ENCODE data around the gene TXLNB. TPM values are rescaled to one million over a fixed set of nuclear protein-coding genes. Genes with fewer than 3 reads are reported as not detected.
"Not testable (repeated sequence)": the region's sequence is repeated elsewhere in the genome, so short reads cannot be mapped to it uniquely, and the experiment has no call there.

The TXLNB gene
- total and polyA plus RNA-seq, 7 experiments from 2014 or later: 0.12 to 1.1 (median 0.65) TPM

DNA sequence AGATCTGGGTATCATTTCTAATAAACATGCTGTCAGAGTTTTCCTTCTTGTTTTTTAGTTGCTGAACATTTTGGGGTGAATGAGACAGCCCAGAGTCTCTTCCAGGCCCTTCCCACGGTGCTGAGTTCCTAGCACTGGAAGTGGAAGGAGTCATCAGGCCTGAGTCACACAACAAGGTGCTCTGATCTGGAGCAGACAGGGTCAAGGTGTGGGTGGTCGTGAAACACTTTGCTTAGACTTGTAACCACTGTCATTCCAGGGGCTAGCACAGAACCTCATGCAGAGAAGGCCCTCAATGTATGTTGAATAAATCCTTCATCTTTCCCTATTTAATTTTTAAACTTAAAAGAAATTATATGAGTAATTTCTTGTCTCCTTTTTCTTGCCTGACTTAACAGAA lies 60.6 kb downstream of the TXLNB start:
- Mint-ChIP-seq H3K9me3 (peaks cover 0 to 19% (median 5%) of the 10 kb centered on the region in 11 donors), H3K27ac (peak overlapping the region in 2 of 9 donors; percentile 29 to 33), H3K4me1 (peaks cover 4 to 15% (median 10%) of the 10 kb centered on the region in 7 donors), H3K27me3 (no peaks in the 10 kb centered on the region), H3K36me3 (peaks cover 0 to 8% (median 6%) of the 10 kb centered on the region in 5 donors), H3K4me3 (no peak overlapping the region)
- intact Hi-C loops (cut with micrococcal nuclease): loop anchor here in 1 of 2 donors (5.0 kb wide), 1 partner anchor 61 kb away; the partner anchor contains the start of gene TXLNB
- H3K27ac ChIP-seq (ENCODE audit: low read depth, low read length): no peak overlapping the region
- H3K36me3 ChIP-seq (ENCODE audit: control insufficient read depth in 2 of 3, insufficient read depth in 3 of 3, low read length in 3 of 3): no peaks in the 10 kb centered on the region
- no peaks in the 10 kb centered on the region for H3K4me1 ChIP-seq (ENCODE audit: control insufficient read depth in 2 of 2, insufficient read depth in 2 of 2, low read length in 2 of 2)
- CTCF ChIA-PET: interaction anchor here (1.3 to 1.7 kb wide), 4 partner anchors 10 to 134 kb away, joined by 6 to 12 read pairs (median 7); no protein-coding TSS in a partner anchor
- H3K9me3 ChIP-seq (ENCODE audit: control insufficient read depth in 2 of 3, low read length in 3 of 3): peaks cover 0 to 4% (median 0%) of the 10 kb centered on the region in 3 experiments
- H3K27me3 ChIP-seq (ENCODE audit: control insufficient read depth in 2 of 2, insufficient read depth in 2 of 2, low read length in 2 of 2): no peaks in the 10 kb centered on the region
- H3K4me3 ChIP-seq (ENCODE audit: low read length): no peak overlapping the region
- DNase-seq (no peak), ATAC-seq (no peak)
- POLR2A ChIA-PET: interaction anchor here (1.8 kb wide), 1 partner anchor 144 kb away, joined by 7 read pairs; the partner anchor contains the start of gene CITED2

DNA sequence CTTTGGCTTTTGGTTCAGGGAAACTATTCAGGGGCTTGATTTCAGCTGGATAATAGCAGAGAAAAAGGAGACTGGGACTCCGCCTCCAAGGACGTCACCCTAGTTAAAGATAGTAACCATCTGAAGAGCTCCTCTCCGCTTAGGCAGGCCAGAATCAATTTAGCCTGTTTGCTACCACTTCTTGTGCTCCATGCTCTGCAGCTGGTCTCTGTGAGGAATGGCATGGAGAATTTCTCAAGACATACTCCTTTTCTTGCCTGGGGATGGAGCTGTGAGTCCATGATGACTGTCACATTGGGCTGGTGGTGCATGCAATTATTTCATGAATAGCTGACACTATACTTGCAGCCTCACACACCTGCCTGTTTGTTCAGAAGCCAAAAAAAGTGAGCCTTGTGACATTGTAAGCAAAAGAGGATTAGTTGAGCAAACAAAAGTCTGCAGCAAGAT lies 61.4 kb downstream of the TXLNB start:
- POLR2A ChIA-PET: interaction anchor here (0.8 to 1.8 kb wide), 3 partner anchors 62 to 144 kb away, joined by 3 to 7 read pairs (median 3); partner anchors contain the start of genes CITED2 and TXLNB
- H3K9me3 Mint-ChIP-seq: peaks cover 0 to 19% (median 5%) of the 10 kb centered on the region in 11 donors
- no peaks in the 10 kb centered on the region for H3K27me3 Mint-ChIP-seq
- Histone ChIP-seq H3K4me1 (ENCODE audit: control insufficient read depth in 2 of 2, insufficient read depth in 2 of 2, low read length in 2 of 2) (no peaks in the 10 kb centered on the region), H3K36me3 (ENCODE audit: control insufficient read depth in 2 of 3, insufficient read depth in 3 of 3, low read length in 3 of 3) (no peaks in the 10 kb centered on the region), H3K4me3 (ENCODE audit: low read length) (no peak overlapping the region), H3K27me3 (ENCODE audit: control insufficient read depth in 2 of 2, insufficient read depth in 2 of 2, low read length in 2 of 2) (no peaks in the 10 kb centered on the region), H3K27ac (ENCODE audit: low read depth, low read length) (no peak overlapping the region), H3K9me3 (ENCODE audit: control insufficient read depth in 2 of 3, low read length in 3 of 3) (peaks cover 0 to 4% (median 0%) of the 10 kb centered on the region in 3 experiments)
- peak overlapping the region in 5 of 9 donors; percentile 2 to 44 (median 23) for H3K27ac Mint-ChIP-seq
- peaks cover 4 to 15% (median 10%) of the 10 kb centered on the region in 7 donors for H3K4me1 Mint-ChIP-seq
- no peak for ATAC-seq
- intact Hi-C loops (cut with micrococcal nuclease): loop anchor here in 1 of 2 donors (1.0 to 5.0 kb wide), 2 partner anchors 62 to 134 kb away; partner anchors contain the start of gene TXLNB
- CTCF ChIA-PET: interaction anchor here (0.7 to 1.7 kb wide), 6 partner anchors 9 to 134 kb away, joined by 3 to 12 read pairs (median 6); no protein-coding TSS in a partner anchor
- DNase-seq: peak in 4 of 9 donors; percentile 8 to 28 (median 20)
- no peak overlapping the region for H3K4me3 Mint-ChIP-seq
- H3K36me3 Mint-ChIP-seq: peaks cover 0 to 8% (median 6%) of the 10 kb centered on the region in 5 donors

DNA sequence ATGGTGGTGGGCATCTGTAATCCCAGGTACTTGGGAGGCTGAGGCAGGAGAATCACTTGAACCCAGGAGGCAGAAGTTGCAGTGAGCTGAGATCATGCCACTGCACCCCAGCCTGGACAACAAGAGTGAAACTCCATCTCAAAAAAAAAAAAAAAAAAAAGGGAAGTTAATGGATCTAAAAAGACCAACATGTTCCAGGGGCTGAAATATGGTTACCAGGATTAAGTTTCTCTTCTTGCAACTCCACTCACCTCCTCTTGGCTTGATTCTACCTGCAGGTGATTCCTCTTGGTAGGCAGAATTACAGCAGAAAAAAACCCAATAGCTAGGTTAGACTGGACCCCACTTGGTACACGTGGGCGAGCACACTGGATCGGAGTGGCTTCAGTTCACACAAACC lies 63.4 kb downstream of the TXLNB start:
- not testable (repeated sequence) for H3K27me3 ChIP-seq (ENCODE audit: control insufficient read depth in 2 of 2, insufficient read depth in 2 of 2, low read length in 2 of 2); H3K4me1 ChIP-seq (ENCODE audit: control insufficient read depth in 2 of 2, insufficient read depth in 2 of 2, low read length in 2 of 2); H3K36me3 Mint-ChIP-seq; H3K27me3 Mint-ChIP-seq; H3K9me3 ChIP-seq (ENCODE audit: control insufficient read depth in 2 of 3, low read length in 3 of 3); DNase-seq; H3K27ac ChIP-seq (ENCODE audit: low read depth, low read length); H3K27ac Mint-ChIP-seq; ATAC-seq; H3K36me3 ChIP-seq (ENCODE audit: control insufficient read depth in 2 of 3, insufficient read depth in 3 of 3, low read length in 3 of 3); H3K9me3 Mint-ChIP-seq; H3K4me3 ChIP-seq (ENCODE audit: low read length); H3K4me3 Mint-ChIP-seq
- POLR2A ChIA-PET: interaction anchor here (0.6 to 0.7 kb wide), 2 partner anchors 38 to 39 kb away, joined by 3 read pairs; no protein-coding TSS in a partner anchor
- CTCF ChIA-PET: interaction anchor here (0.7 kb wide), 1 partner anchor 687 kb away, joined by 4 read pairs; no protein-coding TSS in a partner anchor
- peaks cover 4 to 15% (median 10%) of the 10 kb centered on the region in 7 donors for H3K4me1 Mint-ChIP-seq
- intact Hi-C loops (cut with micrococcal nuclease): loop anchor here in 1 of 2 donors (10.0 kb wide), 1 partner anchor 634 kb away; no protein-coding TSS in a partner anchor

DNA sequence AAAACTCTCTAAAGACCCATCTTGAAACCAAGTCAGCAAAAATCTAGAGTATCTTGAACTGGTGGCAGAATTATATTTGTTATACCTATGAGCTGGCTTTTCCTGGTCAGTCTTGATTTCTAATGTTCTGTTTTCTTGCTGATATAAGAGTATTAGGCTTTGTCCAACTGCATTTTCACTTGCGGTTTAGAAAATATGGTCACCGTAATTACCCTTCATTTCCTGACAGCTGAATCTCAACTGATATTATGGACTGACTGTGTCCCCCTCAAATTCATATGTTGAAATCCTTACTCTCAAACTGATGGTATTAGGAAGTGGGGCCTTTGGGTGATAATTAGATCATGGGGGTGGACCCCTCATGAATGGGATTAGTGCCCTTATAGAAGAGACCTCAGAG lies 72.1 kb downstream of the TXLNB start:
- ChIA-PET CTCF (interaction anchor here (0.7 to 7.1 kb wide), 26 partner anchors 10 to 403 kb away, joined by 3 to 151 read pairs (median 6); partner anchors contain the start of genes CITED2, REPS1 and TXLNB), POLR2A (interaction anchor here (0.7 to 5.6 kb wide), 14 partner anchors 9 to 155 kb away, joined by 3 to 42 read pairs (median 4); partner anchors contain the start of genes CITED2, HECA and TXLNB)
- DNase-seq (no peak), ATAC-seq (no peak)
- H3K27ac ChIP-seq (ENCODE audit: low read depth, low read length): no peak overlapping the region
- H3K27me3 ChIP-seq (ENCODE audit: control insufficient read depth in 2 of 2, insufficient read depth in 2 of 2, low read length in 2 of 2): no peaks in the 10 kb centered on the region
- Mint-ChIP-seq H3K27ac (peak overlapping the region; percentile 49 to 92 (median 78)), H3K4me3 (peak overlapping the region in 4 of 10 donors; percentile 4 to 68 (median 44)), H3K4me1 (peaks cover 6 to 20% (median 12%) of the 10 kb centered on the region in 7 donors), H3K36me3 (peaks cover 0 to 5% (median 3%) of the 10 kb centered on the region in 5 donors), H3K9me3 (peaks cover 0 to 6% (median 0%) of the 10 kb centered on the region in 11 donors), H3K27me3 (no peaks in the 10 kb centered on the region)
- H3K9me3 ChIP-seq (ENCODE audit: control insufficient read depth in 2 of 3, low read length in 3 of 3): no peaks in the 10 kb centered on the region
- intact Hi-C loops (cut with micrococcal nuclease): loop anchor here (1.0 to 10.0 kb wide), 9 partner anchors 31 to 1703 kb away; partner anchors contain the start of gene TXLNB (in 2 of the 2)
- H3K4me3 ChIP-seq (ENCODE audit: low read length): no peak overlapping the region
- H3K36me3 ChIP-seq (ENCODE audit: control insufficient read depth in 2 of 3, insufficient read depth in 3 of 3, low read length in 3 of 3): no peaks in the 10 kb centered on the region
- H3K4me1 ChIP-seq (ENCODE audit: control insufficient read depth in 2 of 2, insufficient read depth in 2 of 2, low read length in 2 of 2): peaks cover 5 to 10% of the 10 kb centered on the region in 2 donors

DNA sequence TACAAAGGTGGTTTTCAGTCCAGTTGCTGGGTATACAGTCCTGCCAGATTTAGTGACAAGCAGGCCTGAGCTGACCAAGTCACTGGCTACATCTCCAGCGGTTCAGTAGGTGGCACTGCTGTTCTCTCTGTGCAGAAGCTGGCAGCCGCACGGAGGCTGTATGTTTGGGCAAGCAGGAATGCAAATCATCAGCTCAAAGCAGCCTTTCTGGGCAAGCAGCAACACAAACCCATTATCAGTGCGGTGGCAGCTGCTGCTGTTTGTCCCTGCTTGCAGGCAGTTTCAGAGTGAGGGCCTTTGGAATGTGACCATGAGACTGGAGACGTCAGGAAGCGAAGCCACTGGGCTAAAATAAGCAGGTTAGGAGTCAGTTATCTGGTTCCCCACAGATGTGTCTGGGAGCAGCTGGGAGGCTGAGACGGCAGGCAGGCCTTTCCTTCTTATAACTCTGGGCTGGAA lies 72.5 kb downstream of the TXLNB start:
- Mint-ChIP-seq H3K4me1 (peaks cover 6 to 20% (median 12%) of the 10 kb centered on the region in 7 donors), H3K36me3 (peaks cover 0 to 5% (median 3%) of the 10 kb centered on the region in 5 donors), H3K4me3 (peak overlapping the region in 8 of 10 donors; percentile 41 to 68 (median 58))

DNA sequence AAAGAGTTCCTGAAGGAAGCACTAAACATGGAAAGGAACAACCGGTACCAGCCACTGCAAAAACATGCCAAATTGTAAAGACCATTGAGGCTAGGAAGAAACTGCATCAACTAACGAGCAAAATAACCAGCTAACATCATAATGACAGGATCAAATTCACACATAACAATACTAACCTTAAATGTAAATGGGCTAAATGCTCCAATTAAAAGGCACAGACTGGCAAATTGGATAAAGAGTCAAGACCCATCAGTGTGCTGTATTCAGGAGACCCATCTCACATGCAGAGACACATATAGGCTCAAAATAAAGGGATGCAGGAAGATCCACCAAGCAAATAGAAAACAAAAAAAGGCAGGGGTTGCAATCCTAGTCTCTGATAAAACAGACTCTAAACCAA lies 79.3 kb downstream of the TXLNB start:
- DNase-seq; POLR2A ChIA-PET; H3K27me3 Mint-ChIP-seq; H3K27ac Mint-ChIP-seq; CTCF ChIA-PET; H3K27ac ChIP-seq (ENCODE audit: low read depth, low read length); H3K27me3 ChIP-seq (ENCODE audit: control insufficient read depth in 2 of 2, insufficient read depth in 2 of 2, low read length in 2 of 2); intact Hi-C loops (cut with micrococcal nuclease); ATAC-seq; H3K36me3 ChIP-seq (ENCODE audit: control insufficient read depth in 2 of 3, insufficient read depth in 3 of 3, low read length in 3 of 3); H3K4me1 ChIP-seq (ENCODE audit: control insufficient read depth in 2 of 2, insufficient read depth in 2 of 2, low read length in 2 of 2); H3K4me3 ChIP-seq (ENCODE audit: low read length); H3K4me3 Mint-ChIP-seq; H3K9me3 ChIP-seq (ENCODE audit: control insufficient read depth in 2 of 3, low read length in 3 of 3): not testable (repeated sequence)
- Mint-ChIP-seq H3K4me1 (peaks cover 0 to 23% (median 16%) of the 10 kb centered on the region in 7 donors), H3K36me3 (peaks cover 10 to 40% (median 15%) of the 10 kb centered on the region in 5 donors), H3K9me3 (peaks cover 11 to 55% (median 42%) of the 10 kb centered on the region in 11 donors)

More for the DNA sequence above, 72.5 kb downstream of the TXLNB start:
- DNase-seq (peak; percentile 39 to 76 (median 60)), ATAC-seq (peak; percentile 100)
- Histone ChIP-seq H3K9me3 (ENCODE audit: control insufficient read depth in 2 of 3, low read length in 3 of 3) (no peaks in the 10 kb centered on the region), H3K4me3 (ENCODE audit: low read length) (no peak overlapping the region), H3K36me3 (ENCODE audit: control insufficient read depth in 2 of 3, insufficient read depth in 3 of 3, low read length in 3 of 3) (no peaks in the 10 kb centered on the region), H3K27ac (ENCODE audit: low read depth, low read length) (no peak overlapping the region), H3K4me1 (ENCODE audit: control insufficient read depth in 2 of 2, insufficient read depth in 2 of 2, low read length in 2 of 2) (peaks cover 5 to 10% of the 10 kb centered on the region in 2 donors), H3K27me3 (ENCODE audit: control insufficient read depth in 2 of 2, insufficient read depth in 2 of 2, low read length in 2 of 2) (no peaks in the 10 kb centered on the region)
- Mint-ChIP-seq H3K27me3 (no peaks in the 10 kb centered on the region), H3K27ac (peak overlapping the region; percentile 49 to 92 (median 78)), H3K9me3 (peaks cover 0 to 6% (median 0%) of the 10 kb centered on the region in 11 donors)
- ChIA-PET CTCF (interaction anchor here (0.6 to 7.1 kb wide), 29 partner anchors 11 to 403 kb away, joined by 3 to 151 read pairs (median 4); partner anchors contain the start of genes CITED2, REPS1 and TXLNB), POLR2A (interaction anchor here (0.6 to 5.6 kb wide), 14 partner anchors 30 to 155 kb away, joined by 3 to 42 read pairs (median 4); partner anchors contain the start of genes CITED2, HECA and TXLNB)
- intact Hi-C loops (cut with micrococcal nuclease): loop anchor here (1.0 to 5.0 kb wide), 8 partner anchors 31 to 1703 kb away; partner anchors contain the start of gene TXLNB (in 2 of the 2)

All from naive thymus-derived CD4-positive, alpha-beta T cell (primary cell).